CD4-positive, alpha-beta T cell treated with Interleukin-1 beta for 1 hour (primary cell): ENCODE measurements around the gene KLHL18.
A peak's percentile ranks its signal among the peaks of the same experiment; 100 is the strongest.
"Not testable (repeated sequence)": the region's sequence is repeated elsewhere in the genome, so short reads cannot be mapped to it uniquely, and the experiment has no call there.

Experiments
- DNase-seq, 2 donors: peaks; one replicate each; pipeline ENCODE4 v3.0.0-alpha.2; 2020 to 2022

The KLHL18 gene

DNA sequence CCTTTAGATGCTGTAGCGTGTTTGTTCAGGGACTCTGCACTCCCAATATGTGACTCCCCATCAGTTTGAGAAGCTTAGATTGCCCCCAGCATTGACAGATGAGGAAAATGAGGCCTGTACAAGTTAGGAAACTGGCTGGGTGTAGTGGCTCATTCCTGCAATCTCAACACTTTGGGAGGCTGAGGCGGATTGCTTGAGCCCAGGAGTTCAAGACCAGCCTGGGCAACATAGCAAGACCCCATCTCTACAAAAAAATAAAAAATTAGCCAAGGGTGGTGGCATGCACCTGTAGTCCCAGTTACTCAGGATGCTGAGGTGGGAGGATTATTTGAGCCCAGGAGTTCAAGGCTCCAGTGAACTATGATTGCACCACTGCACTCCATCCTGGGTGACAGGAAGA is 84.1 kb downstream of the KLHL18 start:
- DNase-seq: no peak

DNA sequence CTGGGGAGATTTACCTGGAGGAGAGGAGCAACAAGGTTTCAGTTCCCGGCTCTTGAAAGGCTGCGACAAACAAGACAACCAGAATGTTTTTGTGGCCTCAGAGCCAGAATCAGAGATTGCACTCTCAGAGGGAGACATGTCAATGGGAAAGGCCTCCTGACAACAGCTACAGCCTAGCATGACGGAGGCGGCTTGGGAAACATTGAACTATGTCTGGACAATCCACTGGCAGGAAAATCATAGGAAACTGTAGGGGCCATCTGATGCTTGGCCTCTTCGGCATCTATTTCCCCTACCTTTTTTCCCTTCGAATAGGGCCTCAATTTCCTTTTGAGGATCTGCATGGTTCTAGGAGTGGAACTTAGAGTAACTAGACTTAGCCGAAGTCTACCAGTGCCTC is 84.9 kb downstream of the KLHL18 start:
- DNase-seq: no peak

DNA sequence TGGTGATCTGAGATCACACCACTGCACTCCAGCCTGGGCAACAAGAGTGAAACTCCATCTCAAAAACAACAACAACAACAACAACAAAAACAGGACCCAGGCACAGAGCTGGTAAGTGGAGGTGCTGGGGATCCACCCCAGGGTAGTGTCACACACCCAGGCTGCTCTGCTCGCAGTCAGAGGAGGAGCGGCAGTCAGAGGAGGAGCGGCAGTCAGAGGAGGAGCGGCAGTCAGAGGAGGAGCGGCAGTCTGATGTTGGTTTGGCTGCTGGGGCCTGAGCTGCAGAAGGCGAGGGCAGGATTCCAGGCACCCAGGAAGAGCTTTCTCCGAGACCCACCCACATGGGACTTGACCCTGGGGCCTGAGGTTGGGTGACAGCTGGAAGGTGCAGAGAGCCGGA is 87.3 kb downstream of the KLHL18 start:
- DNase-seq: not testable (repeated sequence)

DNA sequence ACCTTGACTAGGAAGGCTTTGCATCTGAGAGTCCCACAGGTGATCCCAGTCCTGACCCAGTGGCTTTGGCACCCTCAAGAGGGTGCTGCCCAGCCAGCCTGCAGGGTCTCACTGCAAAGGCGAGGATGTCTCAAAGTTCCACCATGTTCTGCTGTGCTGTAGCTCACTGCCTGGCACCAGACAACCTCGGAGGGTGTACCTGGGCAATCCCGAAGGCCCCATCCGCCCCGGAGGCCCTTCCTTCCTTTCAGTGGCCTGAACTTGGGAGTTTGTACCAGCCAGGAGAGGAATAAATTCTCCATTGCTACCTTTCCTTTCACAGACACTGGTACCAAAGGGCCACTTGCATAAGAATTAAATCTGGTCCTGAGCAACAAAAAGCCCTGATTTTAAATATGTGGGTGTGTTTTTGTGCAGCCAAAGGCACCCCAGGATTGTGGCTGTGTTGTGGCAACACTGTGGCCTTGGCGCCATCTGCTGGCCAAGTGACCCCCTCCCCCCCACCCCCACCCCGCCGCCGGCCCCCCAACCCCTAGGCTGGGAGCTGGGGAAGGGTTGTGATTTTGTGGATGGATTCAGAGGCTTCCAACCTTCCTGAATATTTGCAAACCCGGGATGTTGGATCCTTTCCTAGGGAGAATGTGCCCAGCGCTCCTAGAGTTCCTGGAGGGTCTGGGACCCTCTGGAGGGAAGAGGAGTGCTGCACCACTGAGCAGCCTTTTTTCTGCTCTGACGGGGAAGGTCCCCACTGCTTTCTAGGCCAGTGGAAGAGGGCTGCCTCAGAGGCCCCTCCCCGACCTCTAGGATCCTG is 88.3 kb downstream of the KLHL18 start:
- peak; percentile 25 to 34 for DNase-seq

DNA sequence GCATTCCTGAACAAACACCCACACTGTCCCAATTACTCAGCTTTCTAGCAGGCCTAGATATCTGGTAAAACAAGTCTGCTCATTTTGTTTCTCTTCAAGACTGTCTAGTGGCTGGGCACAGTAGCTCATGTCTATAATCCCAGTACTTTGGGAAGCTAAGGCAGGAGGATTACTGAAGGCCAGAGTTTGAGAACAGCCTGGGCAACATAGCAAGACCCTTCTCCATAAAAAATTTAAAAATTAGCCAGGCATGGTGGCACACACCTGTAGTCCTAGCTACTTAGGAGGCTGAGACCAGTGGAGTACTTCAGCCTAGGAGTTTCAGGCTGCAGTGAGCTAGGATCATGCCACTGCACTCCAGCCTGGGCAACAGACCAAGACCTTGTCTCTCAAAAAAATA is 91.8 kb downstream of the KLHL18 start:
- no peak for DNase-seq

DNA sequence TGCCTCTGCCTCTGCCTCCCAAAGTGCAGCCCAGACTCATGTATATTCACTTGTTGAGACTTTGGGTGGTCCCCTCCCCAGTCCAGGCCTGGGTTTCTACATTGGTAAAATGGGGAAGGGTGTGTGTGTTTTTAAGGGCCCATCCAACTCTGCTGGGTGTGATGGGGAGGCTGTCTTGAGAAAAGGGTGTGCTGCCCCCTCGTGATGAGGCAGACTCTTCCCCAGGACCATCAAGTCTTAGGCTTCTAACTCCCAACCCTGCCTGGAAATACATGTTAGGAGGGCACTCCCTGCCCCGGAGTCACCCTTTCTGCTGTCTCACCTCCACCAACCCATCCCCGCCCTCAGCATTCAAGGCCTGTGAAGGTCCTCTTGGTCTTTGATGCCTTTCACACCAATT is 93.6 kb downstream of the KLHL18 start:
- DNase-seq: no peak

DNA sequence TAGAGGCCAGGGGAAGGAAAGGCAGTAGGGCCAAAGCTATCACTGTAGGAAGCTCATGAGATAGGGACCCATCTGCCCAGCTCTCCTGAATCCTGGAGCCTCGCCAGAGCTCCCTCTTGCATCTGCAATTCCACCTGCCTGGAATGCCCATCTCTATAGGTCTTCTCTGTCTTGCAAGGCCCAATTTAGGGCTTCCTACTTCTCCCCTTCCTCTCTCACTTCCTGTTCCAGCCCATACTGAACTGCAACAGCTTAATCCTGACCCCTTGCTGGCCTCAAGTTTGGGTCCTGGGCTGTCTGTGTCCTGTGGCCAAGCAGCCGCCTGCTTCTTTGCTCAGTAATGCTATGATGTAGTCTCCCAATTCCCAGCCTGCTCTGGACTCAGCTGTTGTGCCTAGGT is 94.4 kb downstream of the KLHL18 start:
- no peak for DNase-seq

DNA sequence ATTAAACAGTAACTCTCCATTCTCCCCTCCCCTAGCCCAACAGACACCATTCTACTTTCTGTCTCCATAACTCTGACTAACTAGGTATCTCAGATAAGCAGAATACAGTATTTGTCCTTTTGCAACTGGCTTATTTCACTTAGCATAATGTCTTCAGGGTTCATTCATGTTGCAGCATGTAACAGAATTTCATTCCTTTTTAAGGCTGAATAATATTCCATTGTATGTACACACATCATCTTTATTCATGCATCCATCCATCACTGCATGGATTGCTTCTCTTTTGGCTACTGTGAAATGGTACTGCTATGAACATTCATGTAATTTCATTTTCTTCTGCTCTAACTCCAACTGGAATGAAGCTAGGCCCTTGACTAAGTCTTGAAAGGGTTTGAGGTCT is 96.1 kb downstream of the KLHL18 start:
- DNase-seq: no peak

DNA sequence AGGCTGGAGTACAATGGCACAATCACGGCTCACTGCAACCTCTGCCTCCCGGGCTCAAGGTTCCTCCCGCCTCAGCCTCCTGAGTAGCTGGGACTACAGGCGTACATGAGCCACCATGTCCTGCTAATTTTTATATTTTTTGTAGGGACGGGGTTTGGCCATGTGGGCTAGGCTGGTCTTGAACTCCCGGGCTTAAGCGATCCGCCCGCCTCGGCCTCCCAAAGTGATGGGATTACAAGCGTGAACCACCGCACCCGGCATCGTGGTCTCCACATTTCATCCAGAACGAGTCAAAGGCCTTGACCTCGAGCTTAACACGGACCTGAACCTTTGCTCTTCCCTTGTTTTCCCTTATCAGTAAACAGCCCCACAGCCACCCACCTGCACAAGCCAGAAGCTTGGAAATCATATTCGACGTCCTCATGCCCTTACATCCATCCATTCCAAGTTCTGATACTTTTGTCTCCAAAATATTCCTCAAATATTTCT is 96.7 kb downstream of the KLHL18 start:
- DNase-seq: no peak

DNA sequence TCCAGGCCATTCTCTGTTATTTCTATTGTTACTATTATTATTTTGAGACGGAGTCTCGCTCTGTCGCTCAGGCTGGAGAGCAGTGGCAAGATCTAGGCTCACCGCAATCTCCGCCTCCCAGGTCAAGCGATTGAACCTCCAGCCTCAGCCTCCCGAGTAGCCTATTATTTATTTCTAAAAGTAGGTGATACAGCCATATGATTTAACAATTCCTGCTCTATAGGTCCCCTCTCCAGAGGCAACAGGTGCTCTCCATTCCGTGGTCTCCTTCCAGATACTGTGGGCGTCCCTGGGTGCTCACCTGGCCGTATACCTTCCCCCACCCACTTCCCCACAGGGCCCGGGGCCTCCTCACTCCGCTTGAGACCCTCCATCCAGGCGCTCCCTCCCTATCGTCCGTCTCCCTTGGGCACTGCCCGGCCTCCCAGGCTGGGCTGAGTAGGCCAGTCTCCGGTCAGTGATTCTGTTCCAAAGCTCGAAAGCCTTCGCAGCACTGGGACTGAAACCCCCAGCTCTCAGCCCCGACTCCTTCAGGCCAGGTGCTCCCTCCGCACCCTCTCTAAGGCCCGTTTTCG is 97.4 kb downstream of the KLHL18 start:
- DNase-seq: no peak

DNA sequence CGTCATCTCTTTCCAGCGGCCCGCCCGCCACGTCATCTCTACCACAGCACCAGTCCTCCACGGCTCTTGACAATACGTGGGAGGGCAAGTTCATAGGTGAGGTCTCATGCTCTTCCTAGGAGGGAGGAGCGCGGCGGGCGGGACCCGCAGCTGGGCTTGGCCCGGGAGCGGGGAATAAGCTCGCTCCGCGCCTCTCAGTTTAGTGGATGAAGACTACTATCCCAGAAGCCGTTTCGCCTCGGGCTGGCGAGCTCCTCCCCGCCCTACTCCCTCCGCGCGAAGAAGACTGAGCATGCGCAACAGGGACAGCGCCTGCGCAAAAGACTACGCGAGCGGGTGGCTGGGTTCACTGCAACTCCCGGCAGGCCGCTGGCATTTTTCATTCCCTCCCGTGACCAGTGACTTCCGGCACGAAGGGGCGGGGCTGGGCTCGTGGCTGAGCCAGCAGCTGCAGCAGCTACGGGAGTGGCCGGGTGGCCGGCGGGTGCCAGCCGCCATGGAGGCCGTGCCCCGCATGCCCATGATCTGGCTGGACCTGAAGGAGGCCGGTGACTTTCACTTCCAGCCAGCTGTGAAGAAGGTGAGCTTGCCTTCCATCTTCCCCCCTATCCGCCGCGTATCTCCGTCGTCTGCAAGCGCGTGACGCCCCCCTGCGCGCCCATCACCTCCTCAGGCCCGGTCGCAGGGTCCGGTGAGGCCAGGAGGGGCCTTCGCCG is 98.0 kb downstream of the KLHL18 start, which contains the start of gene PTPN23:
TSS of gene PTPN23 (plus strand) at position 421 of the 716 bp plus-strand sequence. CDS start at position 497, 76 bp downstream.
- peak; percentile 99 to 100 for DNase-seq

DNA sequence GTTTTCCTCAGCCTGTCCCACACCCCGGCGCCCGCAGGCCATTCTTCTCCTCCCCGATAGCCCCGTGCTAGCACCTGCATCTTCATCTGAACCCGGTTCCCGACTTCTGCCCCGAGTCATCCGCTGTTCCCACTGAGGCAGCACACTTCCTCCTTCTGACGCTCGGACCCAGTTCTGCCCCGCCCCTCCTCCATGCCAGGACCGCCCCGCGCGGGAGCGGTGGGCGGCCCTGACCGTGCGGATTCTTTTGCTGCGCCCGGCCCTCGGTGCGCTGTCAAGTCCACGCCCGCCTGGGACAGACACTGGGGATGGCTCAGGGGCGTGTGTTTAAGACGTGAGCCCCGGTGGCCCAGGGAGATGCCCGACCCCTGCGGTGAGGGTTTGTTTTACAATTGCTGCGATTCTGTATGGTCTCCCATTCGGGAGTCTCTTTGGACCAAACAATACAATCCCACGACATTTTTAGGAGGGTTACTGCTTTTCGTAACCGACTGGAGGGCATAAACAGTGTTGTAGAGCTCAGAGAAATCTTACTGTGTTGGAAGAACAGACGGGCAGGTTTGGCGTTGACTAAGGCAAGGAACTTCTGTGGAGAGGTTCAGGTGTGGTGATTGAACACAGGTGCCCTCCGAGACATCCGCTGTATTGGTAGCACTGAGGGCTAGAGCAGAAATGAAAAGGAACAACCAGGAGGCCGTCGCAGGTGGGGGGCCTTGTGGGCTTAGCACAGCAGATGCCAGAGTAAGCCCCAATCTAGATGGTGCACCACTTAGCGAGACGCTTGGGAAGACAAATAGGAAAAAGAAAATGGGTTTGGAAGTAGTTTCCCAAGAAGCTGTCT is 98.8 kb downstream of the KLHL18 start:
- DNase-seq: peak; percentile 77 to 78

DNA sequence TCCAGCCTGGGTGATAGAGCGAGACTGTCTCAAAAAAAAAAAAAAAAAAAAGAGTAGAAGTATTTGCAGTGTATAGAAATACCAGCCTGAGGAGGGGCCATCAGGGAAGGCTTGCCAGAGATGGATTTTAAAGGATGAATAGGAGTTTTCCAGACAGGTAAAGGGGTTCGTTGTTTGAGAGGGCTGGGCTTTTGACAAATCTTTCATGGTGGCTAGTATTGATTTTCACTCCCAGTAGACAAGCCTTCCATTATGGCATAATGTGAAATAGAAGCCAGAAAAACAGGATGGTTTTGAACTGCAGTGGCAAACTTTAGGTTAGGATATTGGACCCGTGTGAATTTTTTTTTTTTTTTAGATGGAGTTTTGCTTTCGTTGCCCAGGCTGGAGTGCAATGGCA is 101.7 kb downstream of the KLHL18 start:
- no peak for DNase-seq

DNA sequence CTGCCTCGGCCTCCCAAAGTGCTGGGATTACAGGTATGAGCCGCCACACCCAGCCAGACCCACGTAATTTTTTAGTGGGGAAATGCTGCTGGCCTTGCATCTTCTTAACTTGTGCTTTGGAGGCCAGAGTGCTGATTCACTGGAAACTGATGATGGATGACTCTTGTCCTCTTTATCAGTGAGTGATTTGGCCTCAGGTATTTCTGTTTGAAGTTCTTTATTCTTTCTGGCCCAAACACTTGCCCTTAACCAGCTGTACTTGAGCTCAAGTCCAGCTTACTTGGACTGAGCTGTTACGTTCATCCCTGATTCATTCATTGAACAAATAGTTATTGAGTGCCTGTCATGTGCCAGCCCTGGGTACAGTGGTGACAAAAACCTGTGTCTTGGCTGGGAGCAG is 102.3 kb downstream of the KLHL18 start:
- no peak for DNase-seq

DNA sequence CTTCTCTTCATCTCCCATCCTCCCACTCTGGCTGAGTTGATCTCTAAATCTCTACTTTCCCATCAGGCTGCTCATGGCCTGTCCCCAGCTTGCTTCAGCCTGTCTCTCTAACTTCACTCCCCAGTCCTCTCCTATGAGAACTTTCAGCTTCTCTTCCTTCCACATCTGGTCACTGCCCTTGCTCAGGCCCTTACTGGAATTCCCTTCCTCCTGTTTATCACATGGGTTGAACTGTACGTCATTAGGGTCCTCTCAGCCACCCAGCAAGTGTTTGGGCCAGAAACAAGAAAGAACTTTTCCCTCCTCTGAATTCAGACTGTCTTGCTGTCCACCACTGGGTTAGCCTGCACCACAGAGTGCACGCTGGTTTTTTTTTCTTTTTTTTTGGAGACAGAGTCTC is 103.1 kb downstream of the KLHL18 start:
- no peak for DNase-seq

DNA sequence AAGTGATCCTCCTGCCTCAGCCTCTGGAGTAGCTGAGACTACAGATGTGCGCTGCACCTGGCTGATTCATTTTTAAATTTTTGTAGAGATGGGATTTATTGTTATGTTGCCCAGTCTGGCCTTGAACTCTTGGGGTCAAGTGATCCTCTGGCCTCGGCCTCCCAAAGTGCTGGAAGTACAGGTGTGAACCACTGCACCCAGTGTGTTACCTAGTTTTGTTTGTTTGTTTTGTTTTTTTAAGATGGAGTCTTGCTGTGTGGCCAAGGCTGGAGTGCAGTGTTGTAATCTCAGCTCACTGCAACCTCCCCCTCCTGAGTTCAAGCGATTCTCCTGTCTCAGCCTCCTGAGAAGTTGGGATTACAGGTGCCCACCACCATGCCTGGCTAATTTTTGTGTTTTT is 110.2 kb downstream of the KLHL18 start:
- no peak for DNase-seq

DNA sequence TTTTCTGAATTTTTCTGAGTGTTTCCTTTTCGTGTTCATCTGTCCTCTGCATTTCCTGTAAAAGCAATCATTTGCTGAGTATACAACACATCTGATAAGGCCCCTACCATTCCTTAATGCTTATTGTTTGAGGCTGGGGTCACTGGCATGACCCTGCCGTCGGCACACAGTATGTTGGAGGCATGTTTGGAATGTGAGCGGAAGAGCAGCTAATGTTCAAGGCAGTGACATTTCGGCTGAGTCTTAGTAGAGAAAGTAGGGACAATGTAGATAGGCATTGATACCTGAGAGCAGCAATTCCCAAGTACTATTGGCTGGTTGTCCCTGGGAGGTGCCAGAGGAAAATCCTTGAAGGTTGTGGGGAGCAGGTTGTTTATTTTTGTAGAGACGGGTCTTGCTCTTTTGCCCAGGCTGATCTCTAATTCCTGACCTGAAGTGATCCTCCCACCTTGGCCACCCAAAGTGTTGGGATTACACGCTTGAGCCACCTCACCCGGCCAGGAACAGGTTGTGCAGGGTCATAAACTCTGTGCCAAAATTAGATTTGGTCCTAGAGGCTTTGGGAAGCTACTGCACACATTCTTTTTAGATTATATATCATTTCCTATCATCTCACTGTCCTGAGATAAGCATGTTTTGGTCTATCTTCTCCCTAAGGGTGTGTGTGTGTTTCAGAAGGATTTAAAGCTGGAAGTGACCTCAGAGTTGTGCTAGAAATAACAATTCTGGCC is 111.6 kb downstream of the KLHL18 start:
- DNase-seq: no peak

DNA sequence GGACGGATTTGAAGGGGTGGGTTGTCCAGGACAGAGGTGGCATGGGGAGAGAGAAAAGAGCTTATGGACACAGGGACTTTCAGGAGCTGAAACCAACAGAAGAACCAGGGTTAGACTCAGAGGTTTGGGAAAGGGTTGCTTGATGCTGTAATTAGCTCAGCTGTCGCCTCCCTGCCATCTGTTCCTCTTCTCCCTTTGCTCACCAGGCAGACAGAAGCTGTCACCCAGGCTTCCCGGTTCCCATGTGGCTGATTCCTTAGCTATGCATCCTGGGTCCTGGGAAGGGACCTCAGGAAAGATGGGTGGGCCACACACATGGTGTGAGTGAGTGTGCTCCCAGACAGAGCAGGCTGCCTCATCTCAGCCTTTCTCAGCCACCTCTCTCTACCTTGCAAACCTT is 112.1 kb downstream of the KLHL18 start:
- no peak for DNase-seq
